Measurements from ENCODE around the gene C2CD2L. TPM values are rescaled to one million over a fixed set of nuclear protein-coding genes. Genes with fewer than 3 reads are reported as not detected.
A peak's percentile ranks its signal among the peaks of the same experiment; 100 is the strongest.

Gene C2CD2L
- total RNA-seq, 1 experiment from 2014 or later: 14.7 TPM

- no TSS peak for BruUV-seq (replicated peaks)
- peak in 1 of 2 experiments; percentile 66 for DNase-seq
- Mint-ChIP-seq H3K36me3 (ENCODE audit: insufficient read depth, unreplicated experiment) (peaks cover 65% of the 10 kb centered on the region), H3K9me3 (ENCODE audit: unreplicated experiment) (no peaks in the 10 kb centered on the region), H3K4me3 (ENCODE audit: unreplicated experiment) (peak overlapping the region; percentile 85), H3K27me3 (ENCODE audit: insufficient read depth, unreplicated experiment) (no peaks in the 10 kb centered on the region), H3K27ac (ENCODE audit: unreplicated experiment) (peak overlapping the region; percentile 98), H3K4me1 (ENCODE audit: low read depth, unreplicated experiment) (peaks cover 28% of the 10 kb centered on the region)
- intact Hi-C loops (cut with micrococcal nuclease; ENCODE audit: unreplicated experiment): loop anchor here (1.0 kb wide), 1 partner anchor 33 kb away; the partner anchor contains the start of gene VPS11
- ChIA-PET CTCF (no interaction called here), POLR2A (no interaction called here)
- Histone ChIP-seq H3K4me1 (peaks cover 19% of the 10 kb centered on the region), H3K27me3 (replicated peaks; ENCODE audit: control insufficient read depth, insufficient read depth, low read length) (no peaks in the 10 kb centered on the region), H3K36me3 (ENCODE audit: control insufficient read depth, insufficient read depth, low read length) (peaks cover 3% of the 10 kb centered on the region; the same call in 1 of the 2 replicates), H3K9me3 (no peaks in the 10 kb centered on the region), H3K4me3 (ENCODE audit: low read depth, low read length) (peak overlapping the region; percentile 43)
- peak; percentile 30 to 62 for TF ChIP-seq CTCF (IDR thresholded peaks at IDR 0.05; ENCODE audit: insufficient read depth in 1 of 2, low read depth in 1 of 2, low read length in 1 of 2, severe bottlenecking in 1 of 2, unreplicated experiment in 1 of 2)
Measured at GRCh38 chr11:119100246-119100970, 6.7 kb upstream of the C2CD2L start.

GRCh38 chr11:119100994-119101758 is 6.0 kb upstream of the C2CD2L start:
- H3K27ac Mint-ChIP-seq (ENCODE audit: unreplicated experiment): peak overlapping the region; percentile 98
- Histone ChIP-seq H3K27me3 (replicated peaks; ENCODE audit: control insufficient read depth, insufficient read depth, low read length) (no peaks in the 10 kb centered on the region), H3K9me3 (no peaks in the 10 kb centered on the region), H3K4me1 (peaks cover 18% of the 10 kb centered on the region), H3K36me3 (ENCODE audit: control insufficient read depth, insufficient read depth, low read length) (peaks cover 3% of the 10 kb centered on the region; the same call in 1 of the 2 replicates), H3K4me3 (ENCODE audit: low read depth, low read length) (peak overlapping the region; percentile 43)
- intact Hi-C loops (cut with micrococcal nuclease; ENCODE audit: unreplicated experiment): loop anchor here (1.0 kb wide), 2 partner anchors 20 to 34 kb away; partner anchors contain the start of genes HINFP and VPS11
- TF ChIP-seq CTCF (IDR thresholded peaks at IDR 0.05; ENCODE audit: insufficient read depth in 1 of 2, low read depth in 1 of 2, low read length in 1 of 2, severe bottlenecking in 1 of 2, unreplicated experiment in 1 of 2): peak in 1 of 2 experiments; percentile 26
- H3K9me3 Mint-ChIP-seq (ENCODE audit: unreplicated experiment): no peaks in the 10 kb centered on the region
- peak in 1 of 2 experiments; percentile 83 for DNase-seq
- TSS peak; percentile 39 for BruUV-seq (replicated peaks)
- ChIA-PET POLR2A (interaction anchor here (0.5 to 2.3 kb wide), 18 partner anchors 9 to 1450 kb away, joined by 3 to 71 read pairs (median 5); partner anchors contain the start of genes BCL9L, CBL, CENATAC and HINFP), CTCF (interaction anchor here (0.6 to 1.8 kb wide), 18 partner anchors 16 to 339 kb away, joined by 3 to 27 read pairs (median 4); partner anchors contain the start of genes CBL, HINFP, HMBS and NHERF4)
- peaks cover 57% of the 10 kb centered on the region for H3K36me3 Mint-ChIP-seq (ENCODE audit: insufficient read depth, unreplicated experiment)
- peak overlapping the region; percentile 85 for H3K4me3 Mint-ChIP-seq (ENCODE audit: unreplicated experiment)
- peaks cover 28% of the 10 kb centered on the region for H3K4me1 Mint-ChIP-seq (ENCODE audit: low read depth, unreplicated experiment)
- H3K27me3 Mint-ChIP-seq (ENCODE audit: insufficient read depth, unreplicated experiment): no peaks in the 10 kb centered on the region
